Stromal cell of bone marrow (primary cell): ENCODE measurements around the gene ZNF729.
"Not testable (repeated sequence)": the region's sequence is repeated elsewhere in the genome, so short reads cannot be mapped to it uniquely, and the experiment has no call there.

Experiments used
- DNase-seq: peaks from one replicate; pipeline ENCODE4 v3.0.0-alpha.2; 2012; ENCODE audit warnings: low read depth

Gene ZNF729

DNA sequence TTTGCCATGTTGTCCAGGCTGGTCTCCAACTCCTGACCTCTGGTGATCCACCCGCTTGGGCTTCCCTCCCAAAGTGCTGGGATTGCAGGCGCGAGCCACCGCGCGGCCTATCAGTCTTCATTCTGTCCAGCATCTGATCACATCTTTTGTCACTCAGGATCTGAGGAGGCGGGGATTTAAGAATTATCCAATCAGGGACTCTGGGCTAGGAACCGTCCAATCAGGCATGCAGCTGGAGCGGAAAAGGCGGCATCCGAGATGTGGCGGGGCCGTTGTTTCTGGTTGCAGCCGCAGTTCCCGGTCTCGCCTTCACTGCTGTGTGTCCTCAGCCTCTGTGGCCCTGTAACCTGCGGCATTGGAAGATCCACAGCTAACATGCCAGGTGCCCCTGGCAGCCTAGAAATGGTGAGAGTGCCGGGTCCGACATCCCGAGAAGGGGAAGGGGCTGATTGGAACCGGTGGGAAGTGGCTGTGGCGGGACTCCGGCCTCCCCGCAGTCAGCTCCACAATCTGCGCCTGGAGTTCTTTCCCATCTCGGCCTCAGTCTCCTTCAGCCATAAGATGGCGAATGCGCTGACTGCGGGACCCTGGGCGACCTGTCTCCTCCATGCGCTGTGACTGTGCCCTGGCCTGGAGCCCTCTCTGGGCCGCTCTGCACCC is at the start of gene ZNF729:
ZNF729 (plus strand) TSS at position 291 of the 660 bp plus-strand sequence; CDS start at position 376, 85 bp downstream.
- no peak for DNase-seq

DNA sequence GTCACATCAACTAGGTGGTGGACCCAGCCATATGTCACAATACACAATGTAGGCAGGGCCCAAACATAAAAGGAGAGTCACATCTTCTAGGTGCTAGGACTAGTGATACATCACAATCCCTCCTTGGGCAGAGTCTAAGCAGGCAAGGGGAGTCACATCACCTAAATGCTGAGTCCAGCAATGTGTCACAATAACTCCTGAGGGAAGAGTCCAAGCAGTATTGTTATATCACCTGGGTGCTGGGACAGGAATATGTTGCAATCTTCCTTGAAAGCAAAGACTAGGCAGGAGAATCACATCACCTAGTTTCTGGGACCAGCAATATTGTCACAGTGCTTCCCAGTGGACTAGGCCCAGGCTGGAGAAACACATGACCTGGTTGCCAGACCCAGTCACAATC is 29.4 kb upstream of the ZNF729 start:
- no peak for DNase-seq

- no peak for DNase-seq
Measured at GRCh38 chr19:22257381-22257780, 28.9 kb upstream of the ZNF729 start.

DNA sequence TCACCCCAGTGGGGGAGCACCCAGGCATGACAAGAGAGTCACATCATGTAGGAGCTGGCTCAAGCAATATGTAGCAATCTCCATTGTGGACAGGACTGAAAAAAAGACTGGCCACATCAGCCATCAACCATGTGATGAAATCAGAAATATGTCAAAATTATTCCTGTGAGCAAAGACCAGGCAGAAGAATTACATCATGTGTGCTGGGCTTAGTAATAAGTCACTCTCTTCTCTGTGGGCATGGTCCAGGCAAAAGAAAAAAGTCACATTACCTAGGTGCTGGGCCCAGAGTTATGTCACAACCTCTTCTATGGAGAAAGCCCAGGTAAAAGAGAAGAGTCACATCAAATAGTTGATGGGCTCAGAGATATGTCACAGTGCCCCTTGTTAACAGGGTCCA is 28.3 kb upstream of the ZNF729 start:
- DNase-seq, result no peak

- no peak for DNase-seq
Measured at GRCh38 chr19:22260499-22260898, 25.7 kb upstream of the ZNF729 start.

GRCh38 chr19:22261596-22261995 is 24.6 kb upstream of the ZNF729 start:
- no peak for DNase-seq

DNA sequence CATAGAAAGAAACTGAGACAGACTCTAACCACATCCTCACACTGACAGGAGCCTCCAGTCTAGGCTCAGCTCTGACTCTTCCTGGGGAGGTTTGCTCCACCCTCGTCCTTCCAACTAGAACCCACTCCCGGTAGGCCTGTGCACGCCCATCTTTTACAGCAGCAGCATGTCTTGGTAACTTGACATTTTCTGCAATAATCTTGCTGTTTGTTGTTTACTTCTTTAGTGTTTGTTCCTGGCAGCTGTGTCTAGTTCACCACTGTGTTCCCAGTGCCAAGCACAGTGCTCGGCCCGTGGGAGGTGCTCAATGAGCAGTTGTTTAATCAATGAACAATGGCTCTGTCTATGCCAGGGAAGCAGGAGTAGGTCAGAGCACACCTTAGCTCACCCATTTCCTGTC is 23.1 kb upstream of the ZNF729 start:
- DNase-seq, result no peak

GRCh38 chr19:22321554-22321953 is 35.3 kb downstream of the ZNF729 start:
- not testable (repeated sequence) for DNase-seq

DNA sequence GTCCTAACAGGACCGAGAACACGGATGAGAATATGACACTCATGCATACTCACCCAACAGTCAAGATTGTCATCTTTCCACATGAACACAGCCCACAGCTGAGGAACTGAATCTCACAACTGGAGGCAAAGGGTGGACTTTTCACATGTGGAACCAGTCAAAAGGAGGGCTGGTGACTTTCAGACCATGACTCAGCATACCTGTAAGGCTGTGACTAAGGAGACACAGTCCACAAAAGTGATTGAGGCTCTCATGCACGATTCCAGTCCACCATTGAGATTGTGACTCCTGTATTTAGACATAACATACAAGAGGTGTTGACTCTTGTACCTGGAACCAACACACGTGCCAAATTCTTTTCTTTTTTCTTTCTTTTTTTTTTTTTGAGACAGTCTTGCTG is 40.0 kb downstream of the ZNF729 start:
- no peak for DNase-seq

DNA sequence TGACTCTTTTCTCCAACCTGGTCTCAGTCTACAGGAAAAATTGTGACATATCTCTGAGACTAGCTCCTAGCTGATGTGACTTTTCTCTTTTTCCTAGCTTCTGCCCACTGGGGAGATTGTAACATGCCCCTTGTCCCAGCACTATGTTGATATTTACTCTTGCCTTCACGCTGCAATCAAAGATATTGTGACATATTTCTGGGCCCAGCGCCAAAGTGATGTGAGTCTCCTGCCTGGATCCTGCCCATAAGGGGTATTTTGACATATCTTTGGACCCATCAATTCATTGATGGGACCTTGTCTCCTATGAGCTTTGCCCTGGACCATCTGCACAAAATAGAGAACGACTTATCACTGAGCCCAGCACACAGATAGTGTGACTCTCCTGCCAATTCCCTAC is 41.1 kb downstream of the ZNF729 start:
- DNase-seq, result no peak

- DNase-seq, result no peak
Measured at GRCh38 chr19:22331521-22331920, 45.3 kb downstream of the ZNF729 start.

DNA sequence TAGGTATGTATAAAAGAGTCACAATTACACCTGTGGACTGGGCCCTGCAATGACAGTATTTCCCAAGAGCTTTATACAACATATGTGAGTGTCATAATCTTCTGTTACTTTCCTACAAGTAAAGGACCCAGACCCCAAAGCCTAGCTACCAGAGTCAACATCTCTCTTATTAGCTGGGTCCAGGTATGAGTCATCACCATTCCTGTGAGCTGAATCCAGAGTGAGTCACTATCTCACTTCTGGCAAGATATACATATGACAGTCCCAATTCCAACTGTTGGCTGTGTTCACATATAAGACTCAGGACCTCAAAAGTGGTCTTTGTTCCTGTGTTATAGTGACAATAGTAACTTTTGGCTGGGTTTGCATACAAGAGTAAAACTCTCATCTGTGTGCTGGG is 46.7 kb downstream of the ZNF729 start:
- DNase-seq, result no peak

DNA sequence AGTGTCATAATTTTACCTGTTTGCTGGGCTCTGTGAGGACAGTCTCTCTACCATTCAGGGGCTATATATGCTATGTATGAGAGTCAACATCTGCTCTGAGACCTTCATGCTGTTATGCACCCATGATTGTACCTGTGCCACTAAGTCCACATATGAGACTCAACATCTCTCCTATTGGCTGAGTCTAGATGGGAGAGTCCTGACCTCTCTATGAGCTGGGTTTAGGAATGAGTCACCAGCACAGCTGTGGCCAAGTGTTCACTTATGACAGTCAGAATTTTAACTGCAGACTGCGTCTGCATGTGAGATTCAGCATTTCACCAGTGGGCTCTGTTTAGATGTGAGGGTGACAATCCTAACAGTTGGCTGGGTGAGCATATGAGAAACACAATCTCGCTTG is 49.5 kb downstream of the ZNF729 start:
- DNase-seq, result no peak

DNA sequence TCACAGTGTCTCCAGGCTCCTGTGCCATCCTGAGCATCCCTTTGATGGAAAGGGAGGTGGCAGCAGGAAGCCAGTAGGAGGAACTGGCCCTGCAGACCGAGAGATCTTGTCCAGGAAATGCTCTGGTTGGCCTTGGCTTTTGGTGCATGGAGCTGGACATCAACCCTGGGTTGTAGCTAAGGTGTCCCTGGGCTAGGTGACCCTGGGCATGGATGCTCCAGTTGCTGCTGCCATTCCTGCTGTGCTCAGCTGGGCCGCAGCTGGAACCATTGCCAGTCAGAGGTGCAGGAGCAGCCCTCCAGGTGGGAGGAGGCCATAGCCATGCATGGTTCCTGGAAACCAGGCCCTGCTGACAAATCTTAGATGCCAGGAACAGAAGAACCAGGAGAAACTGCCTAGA is 68.4 kb downstream of the ZNF729 start:
- no peak for DNase-seq
